Pancreas (tissue), 10 donors: ENCODE measurements around the gene PNPLA7. TPM values are rescaled to one million over a fixed set of nuclear protein-coding genes. Genes with fewer than 3 reads are reported as not detected.

Source experiments
- ATAC-seq, 4 donors: fragments of 200-7000 bp; cut with Tn5 transposase; one replicate each; pipeline versions ENCODE4 v1.8.0 to v1.9.1; 2020; ENCODE audit warnings: mild to moderate bottlenecking in 4 of 4, moderate library complexity in 4 of 4
- DNase-seq, 6 donors: peaks; one replicate each; pipeline ENCODE4 v3.0.0-alpha.2; 2020
- FAIRE-seq: peaks from 2 replicates; lab custom pipeline; 2012; peaks lifted over from hg19 to GRCh38; lab: Jason Lieb, UNC
- H3K27ac ChIP-seq, 4 donors: fragments of 200-600 bp; sonication (generic); 1 replicate in 3 of 4; 2 replicates in 1 of 4; pipeline versions ENCODE4 v1.5.0 to v1.8.0; 2020
- H3K27me3 ChIP-seq, 4 donors: fragments of 200-600 bp; one replicate each; pipeline ENCODE4 v1.8.0; 2021
- H3K36me3 ChIP-seq, 3 donors: fragments of 200-600 bp; sonication (generic) in 1 of 3; one replicate each; pipeline versions ENCODE4 v1.5.0 to v1.8.0; 2020 to 2021
- H3K4me1 ChIP-seq, 3 donors: fragments of 200-600 bp; one replicate each; pipeline ENCODE4 v1.8.0; 2021
- H3K4me3 ChIP-seq, 4 donors: fragments of 200-600 bp; sonication (generic) in 2 of 4; one replicate each; pipeline versions ENCODE4 v1.5.0 to v1.8.0; 2020 to 2021
- H3K9me3 ChIP-seq, 4 donors: fragments of 200-600 bp; one replicate each; pipeline ENCODE4 v1.8.0; 2021
- CTCF ChIP-seq, 4 donors: fragments of 200-600 bp; sonication (generic) in 3 of 4; IDR thresholded peaks; one replicate each; pipeline versions ENCODE4 v1.5.0 to v1.8.0; 2021; ENCODE audit warnings: antibody characterized with exemption in 4 of 4
- WGBS, 2 donors: extraction: QIAGEN DNeasy Blood & Tissue Kit; methylation state at CpG; one replicate each; pipeline ENCODE4 v1.1.7; 2013; 5-methylcytosine and 5-hydroxymethylcytosine counted together
- intact Hi-C, 3 donors: fragments of 100-400 bp; cut with DNase I; formaldehyde crosslinking; loops; one replicate each; pipeline versions ENCODE4 v1.11.1 to v1.14.2; 2022
- polyA plus RNA-seq, 2 donors: library from polyadenylated mRNA; stranded (reverse); fragments of 200-250 nt; gene quantifications; one replicate each; pipeline ENCODE4 v1.2.3, GENCODE V29; 2013
- total RNA-seq, 6 donors: library from RNA; stranded (reverse); fragmentation: NEBNext Ultra II Directional in 4 of 6; extraction: Animal tissue kit (Norgen Biotek cat#: 25700) in 4 of 6; gene quantifications; one replicate each; pipeline versions ENCODE4 v1.2.1 to v1.2.4, GENCODE V29; 2021 to 2023
- donor health status: healthy with polysubstance abuse.
- donor health status: DM: no; HTN: no; CAD: no; lungs with moderate emphysema.
- donor health status: DM: no; HTN: no; CAD: no.
- donor health status: control.
- donor health status: control.
- donor health status: Bipolar disorder and iron deficiency.
- donor health status: DM: yes; HTN: yes; CAD: no.
- donor health status: DM: no; HTN: no; CAD: no.
- donor health status: DM: no; HTN: no; CAD: no.
- donor health status: DM: yes; HTN: yes; CAD: no.

Gene PNPLA7
- total and polyA plus RNA-seq, 8 donors = 7.1 to 71.8 (median 18.0) TPM

- Histone ChIP-seq H3K9me3 (no peaks in the 10 kb centered on the region), H3K4me3 (no peak overlapping the region), H3K4me1 (peaks cover 0 to 4% (median 3%) of the 10 kb centered on the region in 3 donors), H3K27ac (no peak overlapping the region), H3K27me3 (no peaks in the 10 kb centered on the region), H3K36me3 (no peaks in the 10 kb centered on the region)
- no peak for ATAC-seq
- WGBS, 2 donors = 87 to 90% methylated on average over 15 of the region's 15 CpGs
- FAIRE-seq = no peak
- no peak for DNase-seq
- no peak for TF ChIP-seq CTCF (IDR thresholded peaks at IDR 0.05)
- intact Hi-C loops = no loop called here
Observed at GRCh38 chr9:137486141-137486490, 64.1 kb downstream of the PNPLA7 start.

GRCh38 chr9:137485343-137486140 lies 64.7 kb downstream of the PNPLA7 start:
- TF ChIP-seq CTCF (IDR thresholded peaks at IDR 0.05) = no peak
- H3K9me3 ChIP-seq = no peaks in the 10 kb centered on the region
- H3K4me3 ChIP-seq = no peak overlapping the region
- WGBS, 2 donors = 84 to 85% methylated on average over 26 of the region's 26 CpGs
- H3K4me1 ChIP-seq = peaks cover 0 to 4% (median 3%) of the 10 kb centered on the region in 3 donors
- FAIRE-seq (no peak), DNase-seq (peak in 1 of 6 donors; percentile 50), ATAC-seq (no peak)
- H3K27me3 ChIP-seq = no peaks in the 10 kb centered on the region
- intact Hi-C loops = no loop called here
- no peaks in the 10 kb centered on the region for H3K36me3 ChIP-seq
- H3K27ac ChIP-seq = no peak overlapping the region

GRCh38 chr9:137484551-137485315 lies 65.5 kb downstream of the PNPLA7 start:
- WGBS, 2 donors = 85 to 94% methylated on average over 22 to 27 of the region's 27 CpGs
- no peak for TF ChIP-seq CTCF (IDR thresholded peaks at IDR 0.05)
- intact Hi-C loops = no loop called here

GRCh38 chr9:137482094-137482781 lies 68.0 kb downstream of the PNPLA7 start:
- Histone ChIP-seq H3K27me3 (no peaks in the 10 kb centered on the region), H3K4me3 (no peak overlapping the region), H3K36me3 (no peaks in the 10 kb centered on the region), H3K9me3 (no peaks in the 10 kb centered on the region), H3K27ac (no peak overlapping the region), H3K4me1 (no peaks in the 10 kb centered on the region)
- 83 to 87% methylated on average over 26 of the region's 26 CpGs for WGBS, 2 donors
- FAIRE-seq = no peak
- TF ChIP-seq CTCF (IDR thresholded peaks at IDR 0.05) = no peak
- DNase-seq = peak in 3 of 6 donors; percentile 24 to 50 (median 44)
- ATAC-seq = peak in 3 of 4 donors; percentile 26 to 75 (median 71)
- intact Hi-C loops = no loop called here

More at GRCh38 chr9:137484551-137485315, 65.5 kb downstream of the PNPLA7 start:
- Histone ChIP-seq H3K27me3 (no peaks in the 10 kb centered on the region), H3K4me1 (peaks cover 0 to 4% (median 3%) of the 10 kb centered on the region in 3 donors), H3K9me3 (no peaks in the 10 kb centered on the region), H3K4me3 (no peak overlapping the region), H3K36me3 (no peaks in the 10 kb centered on the region), H3K27ac (no peak overlapping the region)
- FAIRE-seq = no peak
- no peak for ATAC-seq
- DNase-seq = peak in 3 of 6 donors; percentile 37 to 69 (median 52)
